ENCODE results near the gene CAND2.

CAND2 gene

DNA sequence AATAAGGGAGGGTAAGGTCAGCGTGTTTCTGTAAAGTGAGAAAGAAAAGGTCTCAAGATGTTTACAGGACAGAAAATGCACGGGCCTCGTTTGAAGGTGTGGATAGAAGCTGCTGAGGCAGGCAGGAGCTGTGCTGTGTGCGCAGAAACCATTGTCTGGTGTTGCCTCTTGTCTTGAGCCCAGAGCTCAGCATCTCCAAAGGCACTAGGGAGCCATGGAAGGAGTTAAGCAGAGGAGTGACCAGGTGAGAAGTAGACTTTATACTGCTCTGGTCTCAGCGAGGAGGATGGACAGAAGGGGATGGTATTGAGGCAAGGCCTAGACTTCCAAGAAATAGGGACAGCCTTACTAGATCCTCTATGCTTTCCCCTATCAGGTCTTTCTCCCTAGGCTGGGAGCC, 13.0 kb downstream of the CAND2 start:
- no peak overlapping the region for H3K4me3 ChIP-seq (ENCODE audit: low read depth, low read length)
- TF ChIP-seq CTCF (IDR thresholded peaks at IDR 0.05; ENCODE audit: insufficient read depth, low read depth, low read length, missing control alignments): no peak
- no peak for DNase-seq (ENCODE audit: low read depth)

DNA sequence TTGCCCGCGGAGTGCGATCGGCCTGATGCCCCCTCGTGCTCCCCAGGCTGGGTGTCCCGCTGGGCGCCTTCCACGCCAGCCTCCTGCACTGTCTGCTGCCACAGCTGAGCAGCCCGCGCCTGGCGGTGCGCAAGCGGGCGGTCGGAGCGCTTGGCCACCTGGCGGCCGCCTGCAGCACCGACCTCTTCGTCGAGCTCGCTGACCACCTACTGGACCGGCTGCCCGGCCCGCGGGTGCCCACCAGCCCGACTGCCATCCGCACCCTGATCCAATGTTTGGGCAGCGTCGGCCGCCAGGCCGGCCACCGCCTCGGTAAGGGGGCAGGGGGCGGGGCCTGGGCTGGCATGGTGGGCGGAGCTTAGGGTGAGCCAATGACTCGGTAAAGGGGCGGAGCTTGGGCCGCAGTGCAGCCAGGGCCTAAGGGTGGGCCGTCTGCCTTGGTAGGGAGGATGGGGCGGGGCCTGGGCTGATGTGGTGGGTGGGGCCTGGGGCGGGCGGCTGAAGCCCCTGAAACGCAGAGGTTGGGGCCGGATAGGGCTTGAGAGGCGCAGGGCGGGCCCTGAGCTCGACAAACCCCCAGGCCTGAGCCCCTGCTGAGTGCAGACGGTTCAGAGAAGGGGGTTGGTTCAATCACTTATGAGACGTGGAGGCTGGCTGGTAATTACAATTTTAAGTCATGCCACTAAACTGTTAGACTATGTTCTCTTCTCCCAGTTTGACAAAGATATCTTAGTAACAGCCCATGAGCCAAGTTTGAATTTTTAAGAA, 13.7 kb downstream of the CAND2 start:
- DNase-seq (ENCODE audit: low read depth): peak; percentile 92
- TF ChIP-seq CTCF (IDR thresholded peaks at IDR 0.05; ENCODE audit: insufficient read depth, low read depth, low read length, missing control alignments): peak; percentile 86

DNA sequence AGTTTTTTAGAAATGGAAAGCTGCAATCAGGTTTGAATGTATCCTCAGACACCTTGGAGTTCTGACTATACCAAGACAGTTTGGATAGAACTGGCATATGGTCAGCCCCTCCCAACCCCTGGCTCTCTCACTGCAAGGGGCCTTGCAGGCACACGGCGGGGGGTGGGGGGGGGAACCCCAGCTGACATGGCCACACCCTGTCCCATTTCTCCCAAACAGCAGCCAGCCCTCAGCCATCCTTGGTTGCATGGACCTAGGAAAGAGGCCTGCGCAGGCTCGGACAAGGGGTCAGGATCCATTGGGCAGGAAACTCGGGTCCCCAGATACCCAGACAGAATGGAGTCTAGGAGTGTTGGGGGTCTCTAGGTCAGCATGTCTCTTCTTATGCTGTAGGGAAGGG, 14.5 kb downstream of the CAND2 start:
- H3K4me3 ChIP-seq (ENCODE audit: low read depth, low read length): no peak overlapping the region
- TF ChIP-seq CTCF (IDR thresholded peaks at IDR 0.05; ENCODE audit: insufficient read depth, low read depth, low read length, missing control alignments): no peak
- DNase-seq (ENCODE audit: low read depth): no peak

More for the DNA sequence above, 13.7 kb downstream of the CAND2 start:
- peak overlapping the region; percentile 63 for H3K4me3 ChIP-seq (ENCODE audit: low read depth, low read length)

DNA sequence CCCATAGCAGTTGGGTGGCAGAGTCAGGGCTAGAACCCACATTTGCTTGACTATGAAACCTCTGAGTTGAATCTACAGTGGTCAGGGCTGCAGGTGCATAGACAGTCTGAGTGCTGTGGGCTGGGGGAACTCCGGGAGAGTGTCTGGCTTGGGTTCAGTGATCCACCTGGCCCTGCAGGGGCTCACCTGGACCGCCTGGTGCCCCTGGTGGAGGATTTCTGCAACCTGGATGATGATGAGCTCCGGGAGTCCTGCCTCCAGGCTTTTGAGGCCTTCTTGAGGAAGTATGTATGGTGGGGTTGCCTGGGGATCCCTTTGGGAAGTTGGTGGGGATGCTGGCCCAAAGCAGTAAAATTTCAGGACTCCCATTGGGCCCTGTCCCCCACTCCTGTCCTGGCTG, 16.3 kb downstream of the CAND2 start:
- TF ChIP-seq CTCF (IDR thresholded peaks at IDR 0.05; ENCODE audit: insufficient read depth, low read depth, low read length, missing control alignments): no peak
- H3K4me3 ChIP-seq (ENCODE audit: low read depth, low read length): no peak overlapping the region
- DNase-seq (ENCODE audit: low read depth): no peak

DNA sequence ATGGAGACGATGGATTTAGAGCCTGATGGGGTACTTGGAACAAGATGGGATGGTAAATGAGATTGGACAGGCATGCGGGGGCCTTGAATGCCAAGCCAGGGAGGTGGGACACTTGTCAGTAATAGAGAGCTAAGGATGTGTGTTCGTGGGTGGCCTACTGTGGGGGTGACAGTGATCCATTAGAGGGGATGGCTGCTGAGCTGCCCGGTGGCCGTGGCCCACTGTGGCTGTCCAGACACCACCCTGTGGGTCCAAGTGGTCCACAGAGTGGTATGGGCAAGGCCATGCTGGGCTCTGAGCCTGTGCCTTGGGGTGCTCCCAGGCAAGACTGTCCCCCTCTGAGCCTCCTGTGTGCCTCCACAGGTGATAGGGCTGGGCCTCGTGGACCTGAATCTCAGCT, 17.5 kb downstream of the CAND2 start:
- no peak overlapping the region for H3K4me3 ChIP-seq (ENCODE audit: low read depth, low read length)
- DNase-seq (ENCODE audit: low read depth): no peak
- TF ChIP-seq CTCF (IDR thresholded peaks at IDR 0.05; ENCODE audit: insufficient read depth, low read depth, low read length, missing control alignments): no peak

GRCh38 chr3:12815078-12815477, 18.6 kb downstream of the CAND2 start:
- no peak for TF ChIP-seq CTCF (IDR thresholded peaks at IDR 0.05; ENCODE audit: insufficient read depth, low read depth, low read length, missing control alignments)
- DNase-seq (ENCODE audit: low read depth): no peak
- no peak overlapping the region for H3K4me3 ChIP-seq (ENCODE audit: low read depth, low read length)

- TF ChIP-seq CTCF (IDR thresholded peaks at IDR 0.05; ENCODE audit: insufficient read depth, low read depth, low read length, missing control alignments): peak; percentile 7
- no peak for DNase-seq (ENCODE audit: low read depth)
Measured at GRCh38 chr3:12815719-12816118, 19.2 kb downstream of the CAND2 start.

More at GRCh38 chr3:12815719-12816118, 19.2 kb downstream of the CAND2 start:
- no peak overlapping the region for H3K4me3 ChIP-seq (ENCODE audit: low read depth, low read length)
